GM19324 (cell line): Measurements from ENCODE around the gene S100A14.

Experiments used
- ATAC-seq: cut with Tn5 transposase; IDR thresholded peaks from one replicate; pipeline ENCODE4 v1.9.1; 2021; ENCODE audit warnings: mild to moderate bottlenecking, moderate library complexity; ENCODE audit not compliant: unreplicated experiment, low FRiP score

Gene S100A14

GRCh38 chr1:153567621-153568366 is 48.3 kb downstream of the S100A14 start:
- ATAC-seq, result no peak

DNA sequence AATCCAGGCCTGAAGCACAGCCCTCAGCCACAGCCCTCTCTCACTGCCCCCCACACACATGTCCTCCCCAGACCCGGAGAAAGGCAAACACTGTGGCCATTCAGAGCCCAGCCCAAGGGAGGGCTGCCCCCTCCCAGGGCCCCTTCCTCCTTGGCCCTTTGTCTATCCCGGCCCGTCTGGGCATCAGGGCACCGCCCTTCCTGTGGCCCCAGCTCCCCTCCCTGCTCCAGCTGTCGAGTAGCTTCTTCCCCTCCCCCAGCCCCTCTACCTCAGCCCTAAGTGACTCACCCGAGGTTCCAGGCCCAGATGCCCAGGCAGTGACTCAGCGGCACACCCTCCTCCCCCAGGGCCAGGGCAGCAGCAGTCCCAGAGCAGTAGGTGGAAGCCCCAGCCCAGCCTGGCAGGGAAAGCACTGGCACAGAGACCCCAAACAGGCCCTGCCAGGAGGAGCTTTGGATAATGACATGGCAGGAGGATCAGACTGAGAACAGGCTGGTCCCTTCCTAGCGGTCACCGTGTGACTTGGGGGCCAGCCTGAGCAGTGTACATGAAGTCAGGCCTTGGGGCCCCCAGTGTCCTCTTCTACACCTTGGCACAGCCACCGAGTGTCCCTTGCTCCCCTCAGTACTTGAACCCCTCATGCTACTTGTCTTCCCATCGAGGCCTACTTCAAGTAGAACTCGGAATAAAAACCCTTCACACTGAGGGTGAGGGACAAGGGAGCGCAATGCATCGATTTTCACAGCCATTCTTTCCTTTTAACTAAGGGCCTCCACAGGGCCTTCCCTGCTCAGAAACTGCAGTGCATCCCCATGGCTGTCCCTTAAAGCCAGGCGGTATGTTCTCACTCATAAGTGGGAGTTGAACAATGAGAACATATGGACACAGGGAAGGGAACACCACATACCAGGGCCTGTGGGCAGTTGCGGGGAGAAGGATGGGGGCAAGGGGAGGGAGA is 49.4 kb downstream of the S100A14 start:
- ATAC-seq, result no peak

DNA sequence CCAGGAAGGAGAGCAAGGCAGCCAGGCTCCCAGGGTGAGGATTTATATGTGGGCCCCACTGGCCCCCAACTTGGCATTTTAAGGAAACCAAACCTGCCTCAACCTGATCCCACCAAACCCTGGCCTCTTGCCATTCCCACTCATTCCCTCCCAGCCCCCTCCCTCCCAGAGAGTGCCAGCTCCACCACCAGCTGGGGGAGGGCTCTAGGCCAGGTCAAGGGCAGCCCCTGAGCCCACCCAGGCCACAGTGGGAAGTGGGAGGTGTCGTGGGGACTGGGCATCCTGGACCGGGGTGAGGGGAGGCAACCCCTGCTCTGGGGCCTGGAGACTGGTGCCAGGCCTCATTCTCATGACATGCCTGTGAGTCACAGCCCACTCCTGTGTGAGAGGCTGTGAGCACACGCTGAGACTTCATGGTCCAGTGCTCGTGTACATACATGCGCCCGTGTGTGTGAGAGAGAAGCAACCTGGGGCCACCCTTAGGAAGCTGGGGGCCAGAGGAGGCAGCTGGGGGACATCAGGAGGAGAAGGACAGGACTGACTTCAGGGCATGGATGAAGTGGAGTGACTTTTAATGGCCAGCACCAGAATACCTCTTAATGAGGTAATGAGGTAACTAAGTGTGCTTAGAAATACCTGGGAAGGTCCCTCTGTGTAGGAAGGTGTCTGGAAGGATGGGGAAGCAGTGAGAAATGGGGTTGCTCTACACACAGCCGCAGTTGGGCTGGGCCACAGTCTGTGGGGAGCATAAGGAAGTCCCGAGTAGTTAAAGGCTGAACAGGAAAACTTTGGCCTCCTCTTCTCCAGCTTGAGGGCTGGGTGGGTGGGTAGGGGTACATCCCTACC is 50.4 kb downstream of the S100A14 start, which contains the start of gene S100A2:
Gene S100A2, minus strand, starts transcription at position 316 of the 846 bp plus-strand sequence. CDS start 1,967 bp downstream, outside the sequence.
- ATAC-seq, result no peak
